ENCODE data around the gene FA2H. TPM values are rescaled to one million over a fixed set of nuclear protein-coding genes. Genes with fewer than 3 reads are reported as not detected.

Gene FA2H
- total RNA-seq, 2 donors from 2014 or later, result 0.35 TPM; not detected in 1

DNA sequence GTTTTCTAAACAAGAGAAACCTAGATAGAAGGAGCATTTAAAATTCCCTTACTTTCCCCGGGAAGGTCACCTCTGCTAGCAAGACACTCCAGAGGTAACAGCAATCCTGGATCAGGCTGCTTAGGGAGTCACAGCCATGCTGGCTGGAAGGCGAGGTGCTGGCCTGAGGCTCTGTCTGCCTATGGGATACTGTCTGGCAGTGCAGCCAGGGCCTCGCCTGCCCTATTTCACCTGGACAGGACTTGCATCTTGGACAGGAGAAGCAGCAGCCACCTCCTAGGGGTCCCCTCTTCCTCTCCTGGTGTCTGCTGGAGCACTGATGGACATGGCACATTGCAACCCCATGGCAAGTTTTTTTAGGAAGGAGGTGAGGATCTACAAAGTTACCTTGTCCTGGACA is 15.1 kb downstream of the FA2H start:
- no peaks in the 10 kb centered on the region for H3K27me3 ChIP-seq
- H3K9me3 ChIP-seq, result no peaks in the 10 kb centered on the region
- no peak overlapping the region for H3K4me3 ChIP-seq
- no peaks in the 10 kb centered on the region for H3K36me3 ChIP-seq
- TF ChIP-seq, protein P1, sequence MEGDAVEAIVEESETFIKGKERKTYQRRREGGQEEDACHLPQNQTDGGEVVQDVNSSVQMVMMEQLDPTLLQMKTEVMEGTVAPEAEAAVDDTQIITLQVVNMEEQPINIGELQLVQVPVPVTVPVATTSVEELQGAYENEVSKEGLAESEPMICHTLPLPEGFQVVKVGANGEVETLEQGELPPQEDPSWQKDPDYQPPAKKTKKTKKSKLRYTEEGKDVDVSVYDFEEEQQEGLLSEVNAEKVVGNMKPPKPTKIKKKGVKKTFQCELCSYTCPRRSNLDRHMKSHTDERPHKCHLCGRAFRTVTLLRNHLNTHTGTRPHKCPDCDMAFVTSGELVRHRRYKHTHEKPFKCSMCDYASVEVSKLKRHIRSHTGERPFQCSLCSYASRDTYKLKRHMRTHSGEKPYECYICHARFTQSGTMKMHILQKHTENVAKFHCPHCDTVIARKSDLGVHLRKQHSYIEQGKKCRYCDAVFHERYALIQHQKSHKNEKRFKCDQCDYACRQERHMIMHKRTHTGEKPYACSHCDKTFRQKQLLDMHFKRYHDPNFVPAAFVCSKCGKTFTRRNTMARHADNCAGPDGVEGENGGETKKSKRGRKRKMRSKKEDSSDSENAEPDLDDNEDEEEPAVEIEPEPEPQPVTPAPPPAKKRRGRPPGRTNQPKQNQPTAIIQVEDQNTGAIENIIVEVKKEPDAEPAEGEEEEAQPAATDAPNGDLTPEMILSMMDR (IDR thresholded peaks at IDR 0.05), result no peak
- DNase-seq (ENCODE audit: low spot score), result no peak
- no peaks in the 10 kb centered on the region for H3K4me1 ChIP-seq
- H3K27ac ChIP-seq, result no peak overlapping the region

DNA sequence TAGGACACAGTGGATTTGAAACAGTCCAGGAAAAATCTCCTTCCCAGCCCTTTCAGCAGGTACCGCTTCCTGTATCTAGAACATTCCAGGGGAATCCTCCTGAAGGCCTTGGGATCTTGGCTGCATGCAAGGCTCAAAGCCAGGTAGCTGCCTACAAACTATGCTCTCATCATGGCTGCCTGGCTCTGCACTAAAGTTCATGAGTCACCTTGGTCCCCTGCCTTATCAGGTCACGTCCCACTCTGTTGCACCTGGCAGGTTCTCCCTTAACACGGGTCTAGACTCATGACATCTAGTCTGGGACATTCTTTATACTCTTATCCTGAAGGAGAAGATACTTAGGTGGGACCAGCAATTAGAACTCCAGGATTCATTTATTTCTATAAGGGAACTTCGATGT is 15.8 kb downstream of the FA2H start:
- no peaks in the 10 kb centered on the region for H3K9me3 ChIP-seq
- H3K4me3 ChIP-seq, result no peak overlapping the region
- no peak for DNase-seq (ENCODE audit: low spot score)
- H3K27me3 ChIP-seq, result no peaks in the 10 kb centered on the region
- H3K4me1 ChIP-seq, result no peaks in the 10 kb centered on the region
- TF ChIP-seq, protein P1 (IDR thresholded peaks at IDR 0.05), result no peak
- H3K36me3 ChIP-seq, result no peaks in the 10 kb centered on the region
- no peak overlapping the region for H3K27ac ChIP-seq

DNA sequence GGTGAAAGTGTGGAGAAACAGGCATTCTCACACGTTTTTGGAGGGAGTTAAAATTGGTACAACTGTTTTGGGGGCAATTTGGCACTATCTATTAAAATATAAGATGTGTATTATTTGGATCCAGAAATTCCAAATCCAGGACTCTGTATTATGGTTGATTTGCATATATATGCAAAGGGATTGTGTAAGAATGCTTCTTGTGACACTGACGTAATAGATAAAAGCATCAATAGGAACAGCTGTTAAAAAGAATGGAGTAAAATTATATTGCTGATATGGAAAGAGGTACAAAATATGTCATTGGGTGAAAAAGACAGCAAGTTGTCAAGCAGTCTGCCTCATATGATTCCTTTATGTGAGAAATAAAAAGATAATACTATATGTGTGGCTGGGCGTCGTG is 17.3 kb downstream of the FA2H start:
- no peak for DNase-seq (ENCODE audit: low spot score)
- Histone ChIP-seq H3K27me3 (no peaks in the 10 kb centered on the region), H3K27ac (no peak overlapping the region), H3K4me3 (no peak overlapping the region), H3K36me3 (no peaks in the 10 kb centered on the region), H3K4me1 (no peaks in the 10 kb centered on the region), H3K9me3 (no peaks in the 10 kb centered on the region)
- TF ChIP-seq, protein P1 (IDR thresholded peaks at IDR 0.05), result no peak

DNA sequence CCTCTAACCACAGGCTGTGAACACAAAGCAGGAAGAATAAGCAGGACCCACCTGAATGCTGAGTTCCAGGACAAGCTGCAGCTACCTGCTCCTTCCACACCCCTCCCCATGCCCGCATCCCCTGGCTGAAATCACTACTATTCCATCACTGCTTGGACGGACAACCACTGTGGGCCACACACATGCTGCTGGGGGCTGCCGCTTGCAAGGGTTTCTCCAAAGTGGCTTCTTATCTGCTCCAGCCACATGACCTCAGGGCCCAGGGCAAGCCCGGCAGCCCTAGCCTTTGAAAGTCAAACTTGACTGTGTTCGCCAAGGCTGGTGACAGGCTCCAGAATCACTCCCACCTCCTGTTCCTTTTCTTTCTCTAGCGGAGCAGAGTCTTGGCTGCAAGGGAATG is 18.4 kb downstream of the FA2H start:
- Histone ChIP-seq H3K9me3 (no peaks in the 10 kb centered on the region), H3K4me3 (no peak overlapping the region), H3K4me1 (no peaks in the 10 kb centered on the region), H3K36me3 (no peaks in the 10 kb centered on the region), H3K27ac (no peak overlapping the region), H3K27me3 (no peaks in the 10 kb centered on the region)
- no peak for DNase-seq (ENCODE audit: low spot score)
- TF ChIP-seq, protein P1 (IDR thresholded peaks at IDR 0.05), result no peak

DNA sequence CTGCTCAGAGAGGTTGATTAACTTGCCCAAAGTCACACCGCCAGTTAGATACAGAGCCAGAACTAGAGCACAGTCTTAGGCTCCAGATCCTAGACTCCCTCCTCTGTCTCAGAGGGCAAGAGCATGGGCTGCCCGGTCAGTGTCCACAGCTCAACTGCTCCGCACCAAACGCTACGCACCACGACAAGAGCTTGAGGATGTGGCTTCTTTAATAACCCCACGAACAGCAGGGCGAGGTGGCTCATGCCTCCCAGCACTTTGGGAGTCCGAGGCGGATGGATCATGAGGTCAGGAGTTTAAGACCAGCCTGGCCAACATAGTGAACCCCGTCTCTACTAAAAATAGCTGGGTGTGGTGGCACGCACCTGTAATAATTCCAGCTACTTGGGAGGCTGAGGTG is 21.4 kb downstream of the FA2H start:
- no peak for DNase-seq (ENCODE audit: low spot score)
- TF ChIP-seq, protein P1 (IDR thresholded peaks at IDR 0.05), result no peak
- no peaks in the 10 kb centered on the region for H3K27me3 ChIP-seq
- no peak overlapping the region for H3K27ac ChIP-seq
- no peaks in the 10 kb centered on the region for H3K36me3 ChIP-seq
- H3K4me3 ChIP-seq, result no peak overlapping the region
- H3K9me3 ChIP-seq, result no peaks in the 10 kb centered on the region
- no peaks in the 10 kb centered on the region for H3K4me1 ChIP-seq

DNA sequence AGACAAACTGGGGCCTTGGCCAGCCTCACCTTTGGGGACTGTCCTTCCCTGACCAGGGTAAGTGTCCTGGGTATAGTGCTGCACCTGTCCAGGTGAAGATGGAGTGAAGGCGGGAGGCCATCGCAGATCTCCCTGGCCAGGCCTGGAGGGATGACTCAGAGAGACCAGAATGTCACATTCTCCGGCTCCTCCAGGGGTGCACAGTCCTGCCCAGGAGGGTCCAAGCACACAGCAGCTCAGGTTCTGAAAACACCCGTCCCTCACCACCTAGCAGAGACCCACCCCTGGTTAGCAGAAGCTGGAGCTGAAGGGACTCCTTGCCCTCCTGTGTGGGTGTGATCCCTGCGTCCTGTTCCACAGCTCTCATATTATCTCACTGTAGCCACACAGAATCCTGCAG is 21.9 kb downstream of the FA2H start:
- DNase-seq (ENCODE audit: low spot score), result no peak
- no peak overlapping the region for H3K4me3 ChIP-seq
- H3K36me3 ChIP-seq, result no peaks in the 10 kb centered on the region
- no peak overlapping the region for H3K27ac ChIP-seq
- TF ChIP-seq, protein P1 (IDR thresholded peaks at IDR 0.05), result no peak
- no peaks in the 10 kb centered on the region for H3K27me3 ChIP-seq
- H3K4me1 ChIP-seq, result no peaks in the 10 kb centered on the region
- no peaks in the 10 kb centered on the region for H3K9me3 ChIP-seq

Data from right atrium auricular region (tissue), 2 donors.